GM12878 (cell line): ENCODE data around the gene HS3ST5. TPM values are rescaled to one million over a fixed set of nuclear protein-coding genes. Genes with fewer than 3 reads are reported as not detected.

Experiments used
- ATAC-seq: fragments of 200-7000 bp; cut with Tn5 transposase; 3 replicates; pipeline ENCODE4 v1.9.1; 2020; ENCODE audit warnings: mild to moderate bottlenecking, moderate library complexity
- BruUV-seq: library from RNA; stranded (reverse); fragments of 400-500 nt; replicated peaks from 2 replicates; lab custom pipeline; 2021; lab: Mats Ljungman, UMichigan
- CTCF ChIA-PET: fragments of 300-600 bp; sonication (Branson Sonifier 250); formaldehyde crosslinking; extraction: SDS; loops from one replicate; lab custom pipeline; 2021; ENCODE audit warnings: inconsistent platforms; lab: Yijun Ruan, JAX
- POLR2A ChIA-PET: fragments of 350-600 bp; formaldehyde crosslinking; extraction: SDS; loops from one replicate; lab custom pipeline; 2021; ENCODE audit warnings: inconsistent platforms; lab: Charles Lee
- RAD21 ChIA-PET: fragments of 300-600 bp; sonication (Branson Sonifier 250); formaldehyde crosslinking; loops from one replicate; lab custom pipeline; 2023; ENCODE audit warnings: antibody characterized with exemption; ENCODE audit not compliant: unreplicated experiment; lab: Charles Lee
- SMC1A ChIA-PET: fragments of 300-600 bp; sonication (Branson Sonifier 250); formaldehyde crosslinking; loops from one replicate; lab custom pipeline; 2023; ENCODE audit not compliant: unreplicated experiment, uncharacterized antibody; lab: Charles Lee
- DNase-seq: peaks from one replicate; pipeline ENCODE4 v3.0.0-alpha.2; 2011; ENCODE audit warnings: low read depth, low spot score
- FAIRE-seq: peaks from 3 replicates; lab custom pipeline; 2011; peaks lifted over from hg19 to GRCh38; lab: Jason Lieb, UNC
- H2AFZ ChIP-seq: 2 replicates; pipeline ENCODE4 v1.6.0; 2011; ENCODE audit warnings: low read depth, low read length, control low read depth; ENCODE audit not compliant: control insufficient read depth
- H3K27ac ChIP-seq: 2 replicates; pipeline ENCODE4 v1.5.1; 2011; ENCODE audit warnings: control low read depth; ENCODE audit not compliant: control insufficient read depth, insufficient read depth
- H3K27me3 ChIP-seq, 2 experiments: replicated peaks in 1 of 2; 2 replicates each; pipeline versions ENCODE4 v1.6.0 to v1.6.1; 2011; ENCODE audit warnings: low read length in 1 of 2; ENCODE audit not compliant: control insufficient read depth in 2 of 2, insufficient read depth in 2 of 2
- H3K36me3 ChIP-seq, 2 experiments: 2 replicates each; pipeline ENCODE4 v1.5.1; 2011; ENCODE audit warnings: low read length in 1 of 2; ENCODE audit not compliant: control insufficient read depth in 2 of 2, insufficient read depth in 2 of 2
- H3K4me1 ChIP-seq: 2 replicates; pipeline ENCODE4 v1.6.1; 2011; ENCODE audit warnings: mild to moderate bottlenecking, low read length, moderate library complexity, mixed read lengths; ENCODE audit not compliant: control insufficient read depth, insufficient read depth
- H3K4me2 ChIP-seq: 2 replicates; pipeline ENCODE4 v1.6.0; 2011; ENCODE audit warnings: control low read depth; ENCODE audit not compliant: control insufficient read depth, insufficient read depth
- H3K4me3 ChIP-seq: fragments of 200-600 bp; sonication (generic); 2 replicates; pipeline ENCODE4 v1.5.1; 2016
- H3K79me2 ChIP-seq: 2 replicates; pipeline ENCODE4 v1.6.0; 2011; ENCODE audit warnings: low read length; ENCODE audit not compliant: control insufficient read depth, insufficient read depth
- H3K9ac ChIP-seq: 2 replicates; pipeline ENCODE4 v1.8.0; 2011; ENCODE audit warnings: low read length, control low read depth, mixed read lengths; ENCODE audit not compliant: control insufficient read depth, insufficient read depth
- H3K9me3 ChIP-seq: replicated peaks from 3 replicates; pipeline ENCODE4 v1.5.1; 2011; ENCODE audit warnings: mild to moderate bottlenecking, low read length; ENCODE audit not compliant: control insufficient read depth, insufficient read depth
- H4K20me1 ChIP-seq: 2 replicates; pipeline ENCODE4 v1.6.0; 2011; ENCODE audit not compliant: control insufficient read depth, insufficient read depth
- ASH2L ChIP-seq: fragments of 300-600, 200-600 bp; sonication (generic); IDR thresholded peaks from 2 replicates; pipeline ENCODE4 v1.6.1; 2017; ENCODE audit warnings: low read depth, mild to moderate bottlenecking, borderline replicate concordance
- BCL11A ChIP-seq: IDR thresholded peaks from 2 replicates; pipeline ENCODE4 v1.6.1; 2011; ENCODE audit warnings: low read depth, low read length
- CREM ChIP-seq: IDR thresholded peaks from 2 replicates; pipeline ENCODE4 v1.6.1; 2014; ENCODE audit warnings: antibody characterized with exemption, low read depth
- HCFC1 ChIP-seq: fragments of 150-350 bp; IDR thresholded peaks from 2 replicates; pipeline ENCODE4 v1.6.1; 2014; ENCODE audit warnings: low read length
- NFYA ChIP-seq: IDR thresholded peaks from 2 replicates; pipeline ENCODE4 v1.6.1; 2011; ENCODE audit warnings: low read depth, mild to moderate bottlenecking, low read length, improper control_type of control experiment, borderline replicate concordance
- POLR2A ChIP-seq: IDR thresholded peaks from 2 replicates; pipeline ENCODE4 v1.6.1; 2011; ENCODE audit warnings: low read depth, mild to moderate bottlenecking, low read length
- POLR2AphosphoS2 ChIP-seq: IDR thresholded peaks from 2 replicates; pipeline ENCODE4 v1.6.1; 2011; ENCODE audit warnings: low read depth, mild to moderate bottlenecking, low read length, improper control_type of control experiment, moderate library complexity
- PRDM15 ChIP-seq: fragments of 450-650 bp; formaldehyde crosslinking; IDR thresholded peaks from 2 replicates; pipeline ENCODE4 v1.4.0; 2020; ENCODE audit warnings: mild to moderate bottlenecking, moderate library complexity
- SMAD5 ChIP-seq: IDR thresholded peaks from 2 replicates; pipeline ENCODE4 v1.6.1; 2016; ENCODE audit warnings: antibody characterized with exemption, low read depth
- SRF ChIP-seq, 2 experiments: IDR thresholded peaks; 2 replicates each; pipeline ENCODE4 v1.6.1; 2011; ENCODE audit warnings: low read depth in 2 of 2, low read length in 2 of 2, mild to moderate bottlenecking in 1 of 2, moderate library complexity in 1 of 2
- TCF7 ChIP-seq: IDR thresholded peaks from 2 replicates; pipeline ENCODE4 v1.6.1; 2014; ENCODE audit warnings: antibody characterized with exemption, borderline replicate concordance
- ZBTB33 ChIP-seq: fragments of 450-650 bp; IDR thresholded peaks from 2 replicates; pipeline ENCODE4 v1.6.1; 2017; ENCODE audit warnings: mild to moderate bottlenecking
- ZNF622 ChIP-seq: fragments of 450-650 bp; IDR thresholded peaks from 2 replicates; pipeline ENCODE4 v1.6.1; 2017; ENCODE audit warnings: mild to moderate bottlenecking, inconsistent platforms
- ZNF687 ChIP-seq: fragments of 450-650 bp; IDR thresholded peaks from 2 replicates; pipeline ENCODE4 v1.6.1; 2017; ENCODE audit warnings: mild to moderate bottlenecking, moderate library complexity
- WGBS: methylation state at CpG from one replicate; pipeline ENCODE4 v1.1.6; 2016; ENCODE audit warnings: low lambda C conversion rate; ENCODE audit not compliant: insufficient replicate concordance, insufficient coverage; ENCODE audit errors: missing lambda C conversion rate; 5-methylcytosine and 5-hydroxymethylcytosine counted together
- in situ Hi-C: fragments of 300-500 bp; cut with MboI; formaldehyde crosslinking; loops from 9 replicates; pipeline ENCODE4 v1.14.3; 2018; ENCODE audit warnings: mixed read lengths
- intact Hi-C: fragments of 100-400 bp; cut with micrococcal nuclease; formaldehyde crosslinking; loops from one replicate; pipeline ENCODE4 v1.14.2; 2022; ENCODE audit not compliant: unreplicated experiment
- polyA plus RNA-seq, 11 experiments: library from polyadenylated mRNA; depleted of rRNA in 4 of 11; unstranded in 6 of 11; stranded (reverse) in 5 of 11; fragments of >200 nt; fragmentation: Nextera tagmentation in 4 of 11; fragmentation: Illumina TruSeq in 1 of 11; extraction: Ambion mirVana in 4 of 11; extraction: Trizol in 1 of 11; gene quantifications; 1 replicate in 1 of 11; 2 replicates in 10 of 11; pipeline versions ENCODE4 v1.2.1 to v1.2.3, GENCODE V29; 2011 to 2016; ENCODE audit warnings: inconsistent platforms in 2 of 11, missing spikeins in 2 of 11, low read depth in 1 of 11
- total RNA-seq, 4 experiments: library from RNA; depleted of rRNA in 3 of 4; stranded (reverse); fragments of >200 nt in 3 of 4; fragmentation: Illumina TruSeq in 1 of 4; extraction: Trizol in 1 of 4; gene quantifications; 2 replicates each; pipeline versions ENCODE4 v1.2.1 to v1.2.3, GENCODE V29; 2013 to 2021

Gene HS3ST5
- total and polyA plus RNA-seq, 10 of the 15 experiments (the other 5 are each of a cell fraction or from before 2014, with no cell fraction given) = 0.04 TPM; not detected in 9

GRCh38 chr6:114342086-114342825 is 567 bp downstream of the HS3ST5 start:
- POLR2A ChIA-PET = no interaction called here
- no peaks in the 10 kb centered on the region for H3K4me1 ChIP-seq
- FAIRE-seq = no peak
- peak overlapping the region; percentile 33; the same call in 1 of the 2 replicates for H3K4me2 ChIP-seq
- in situ Hi-C loops (no loop called here), intact Hi-C loops (no loop called here)
- RAD21 ChIA-PET = no interaction called here
- SMC1A ChIA-PET = interaction anchor here (0.6 kb wide), 1 partner anchor 46 kb away, joined by 3 read pairs; no protein-coding TSS in a partner anchor
- H3K27me3 ChIP-seq = peaks cover 10 to 19% of the 10 kb centered on the region in 2 experiments
- H3K9me3 ChIP-seq = no peaks in the 10 kb centered on the region
- 4% methylated on average over 80 of the region's 92 CpGs for WGBS
- H2AFZ ChIP-seq = no peak overlapping the region
- peak; percentile 24 for ATAC-seq
- H3K9ac ChIP-seq = no peak overlapping the region
- DNase-seq = no peak
- no peaks in the 10 kb centered on the region for H3K36me3 ChIP-seq
- H3K4me3 ChIP-seq = no peak overlapping the region
- no peak overlapping the region for H3K27ac ChIP-seq
- no peaks in the 10 kb centered on the region for H4K20me1 ChIP-seq
- CTCF ChIA-PET = no interaction called here
- BruUV-seq = no TSS peak
- H3K79me2 ChIP-seq = no peaks in the 10 kb centered on the region
- TF ChIP-seq SMAD5 (no peak), CREM (no peak), POLR2AphosphoS2 (no peak), ASH2L (no peak), HCFC1 (no peak), PRDM15 (CRISPR knock-in tag) (no peak), ZBTB33 (no peak), ZNF622 (no peak), SRF (IDR thresholded peaks at IDR 0.05; ENCODE audit: low read depth in 2 of 2, low read length in 2 of 2) (no peak), BCL11A (no peak), TCF7 (no peak), NFYA (no peak), ZNF687 (no peak), POLR2A (no peak)
